CD4-positive, alpha-beta T cell treated with Interleukin-4 for 1 hour (primary cell): Measurements from ENCODE around the gene HLCS.

Experiments
- DNase-seq, 2 donors: peaks; one replicate each; pipeline ENCODE4 v3.0.0-alpha.2; 2020 to 2022

HLCS gene

GRCh38 chr21:36766511-36766910 lies 200.0 kb downstream of the HLCS start:
- DNase-seq: no peak

- no peak for DNase-seq
Measured at GRCh38 chr21:36765229-36765628, 201.2 kb downstream of the HLCS start.

- DNase-seq: no peak
Measured at GRCh38 chr21:36763305-36763704, 203.2 kb downstream of the HLCS start.

DNA sequence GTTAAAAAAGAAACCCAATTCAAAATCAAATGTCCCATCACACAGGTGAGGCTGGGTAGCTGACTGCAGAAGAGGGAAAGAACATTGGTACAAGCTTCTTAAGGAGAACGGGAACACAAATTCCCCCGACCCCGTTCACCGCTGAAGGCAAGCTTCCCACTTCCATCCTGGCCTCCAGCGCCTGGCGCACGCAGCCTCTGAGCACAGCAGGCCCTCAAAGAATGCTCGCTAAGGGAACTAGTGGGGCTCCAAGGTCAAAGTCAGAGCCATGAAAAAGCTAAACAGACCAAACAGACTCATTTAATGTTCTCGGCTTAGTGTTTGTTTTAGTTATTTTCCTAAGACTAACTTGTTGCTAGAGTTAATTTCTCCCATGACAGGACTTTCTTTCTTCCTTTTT lies 203.8 kb downstream of the HLCS start:
- DNase-seq: no peak

GRCh38 chr21:36761685-36762084 lies 204.8 kb downstream of the HLCS start:
- no peak for DNase-seq

DNA sequence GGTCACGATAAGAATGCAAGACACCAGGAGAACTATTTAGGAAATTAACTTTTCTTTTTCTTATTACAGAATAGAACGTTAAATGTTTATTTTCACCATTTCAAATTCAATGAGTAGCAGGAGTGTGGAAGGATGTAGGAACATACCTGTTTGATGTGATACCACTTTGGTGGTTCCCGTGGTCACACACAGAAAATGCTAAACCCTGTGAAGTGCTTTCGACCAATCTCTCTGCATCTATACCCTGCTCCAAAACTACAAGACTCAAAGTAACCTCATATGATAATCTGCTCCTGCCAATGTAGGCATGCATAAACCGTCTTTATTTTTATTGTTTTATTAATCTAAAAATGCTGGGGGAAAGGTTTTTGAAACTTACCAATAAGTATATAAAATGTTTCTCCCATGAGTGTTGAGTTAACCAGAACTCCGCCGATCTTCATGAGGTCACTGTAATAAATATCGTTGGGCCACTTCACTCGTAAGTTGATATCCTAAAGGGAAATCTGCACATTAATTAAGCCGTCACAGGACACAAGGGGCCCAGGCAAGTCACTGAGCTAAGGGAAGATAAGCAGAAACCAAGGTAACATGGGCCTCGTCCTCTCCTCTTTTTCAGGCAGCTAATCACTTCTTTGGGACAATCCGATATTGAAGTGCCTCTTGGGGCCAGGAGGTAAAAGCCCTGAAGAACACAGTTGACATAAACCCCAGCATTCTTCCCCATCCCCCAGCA lies 207.0 kb downstream of the HLCS start:
- no peak for DNase-seq

GRCh38 chr21:36757196-36757595 lies 209.3 kb downstream of the HLCS start:
- DNase-seq: no peak

- DNase-seq: no peak
Measured at GRCh38 chr21:36756527-36756926, 209.9 kb downstream of the HLCS start.

- no peak for DNase-seq
Measured at GRCh38 chr21:36754241-36754898, 212.1 kb downstream of the HLCS start.

DNA sequence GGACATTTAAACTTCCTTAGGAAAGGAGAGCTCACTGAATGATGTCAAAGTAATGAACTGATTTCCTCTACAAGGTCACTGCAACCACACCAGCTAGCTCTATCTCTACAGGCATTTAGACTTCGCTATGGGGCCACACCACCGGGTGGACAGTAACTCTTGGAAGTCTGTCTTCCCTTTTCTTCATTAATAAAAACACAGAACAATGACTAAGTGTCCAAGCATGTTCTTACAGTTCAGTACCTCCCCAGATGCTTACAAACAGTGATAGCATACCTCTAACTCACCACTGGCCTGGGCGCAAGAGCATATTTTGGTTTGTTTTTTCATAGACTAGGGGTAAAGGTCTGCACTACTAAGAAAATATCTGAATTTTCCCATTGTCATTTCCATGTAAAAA lies 212.9 kb downstream of the HLCS start:
- no peak for DNase-seq

- DNase-seq: no peak
Measured at GRCh38 chr21:36751383-36751782, 215.1 kb downstream of the HLCS start.

GRCh38 chr21:36750576-36750959 lies 215.9 kb downstream of the HLCS start:
- DNase-seq: no peak

DNA sequence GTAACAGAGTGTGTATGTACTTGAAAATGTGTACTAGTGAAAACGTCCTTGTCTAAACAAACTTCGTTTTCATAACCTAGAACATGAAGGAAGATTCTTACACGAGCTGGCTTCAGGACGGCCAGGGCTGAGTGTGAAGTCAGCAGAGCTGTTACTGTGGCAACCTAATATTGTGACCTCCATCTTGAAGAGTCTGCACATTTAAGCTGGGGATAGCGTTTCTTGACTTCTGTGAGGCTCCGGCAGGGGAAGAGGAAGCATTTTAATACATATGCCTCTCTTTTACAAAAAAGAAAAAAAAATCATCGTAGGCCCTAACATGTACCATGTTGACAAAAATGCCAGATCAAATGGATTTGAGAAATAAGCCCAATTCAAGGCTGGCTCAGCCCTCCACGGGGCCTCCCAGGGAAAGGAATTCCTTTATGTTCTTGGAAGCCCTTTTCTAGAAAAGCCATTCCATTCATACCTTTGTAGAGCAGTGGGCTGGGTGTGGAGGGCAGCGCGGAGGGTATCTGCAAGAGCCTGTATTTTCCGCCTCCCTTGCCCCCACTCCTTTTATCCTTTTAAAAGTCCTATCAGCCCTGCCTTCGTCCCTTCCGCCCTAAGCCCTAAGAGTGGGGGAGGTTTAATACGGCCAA lies 216.4 kb downstream of the HLCS start:
- DNase-seq: no peak

GRCh38 chr21:36747815-36748383 lies 218.6 kb downstream of the HLCS start:
- no peak for DNase-seq

GRCh38 chr21:36747041-36747814 lies 219.2 kb downstream of the HLCS start:
- DNase-seq: no peak

- no peak for DNase-seq
Measured at GRCh38 chr21:36745459-36745858, 221.0 kb downstream of the HLCS start.

DNA sequence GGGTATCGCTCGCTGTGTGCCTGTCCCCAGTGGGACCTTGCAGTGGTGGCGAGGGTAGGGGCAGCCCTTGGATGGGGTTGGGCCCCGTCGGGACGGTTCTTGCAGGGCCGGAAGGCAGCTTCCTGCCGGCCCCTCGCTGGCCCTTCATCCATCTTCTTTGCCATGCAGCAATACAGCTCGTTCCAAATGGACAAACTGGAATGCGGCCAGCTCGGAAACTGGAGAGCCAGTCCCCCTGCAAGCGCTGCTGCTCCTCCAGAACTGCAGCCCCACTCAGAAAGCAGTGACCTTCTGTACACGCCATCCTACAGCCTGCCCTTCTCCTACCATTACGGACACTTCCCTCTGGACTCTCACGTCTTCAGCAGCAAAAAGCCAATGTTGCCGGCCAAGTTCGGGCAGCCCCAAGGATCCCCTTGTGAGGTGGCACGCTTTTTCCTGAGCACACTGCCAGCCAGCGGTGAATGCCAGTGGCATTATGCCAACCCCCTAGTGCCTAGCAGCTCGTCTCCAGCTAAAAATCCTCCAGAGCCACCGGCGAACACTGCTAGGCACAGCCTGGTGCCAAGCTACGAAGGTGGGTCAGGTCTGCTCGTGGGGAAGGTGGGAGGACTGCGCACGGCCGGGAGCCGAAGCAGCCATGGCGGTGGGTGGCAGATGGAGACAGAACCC lies 221.8 kb downstream of the HLCS start:
- no peak for DNase-seq

GRCh38 chr21:36744190-36744559 lies 222.3 kb downstream of the HLCS start:
- DNase-seq: no peak

DNA sequence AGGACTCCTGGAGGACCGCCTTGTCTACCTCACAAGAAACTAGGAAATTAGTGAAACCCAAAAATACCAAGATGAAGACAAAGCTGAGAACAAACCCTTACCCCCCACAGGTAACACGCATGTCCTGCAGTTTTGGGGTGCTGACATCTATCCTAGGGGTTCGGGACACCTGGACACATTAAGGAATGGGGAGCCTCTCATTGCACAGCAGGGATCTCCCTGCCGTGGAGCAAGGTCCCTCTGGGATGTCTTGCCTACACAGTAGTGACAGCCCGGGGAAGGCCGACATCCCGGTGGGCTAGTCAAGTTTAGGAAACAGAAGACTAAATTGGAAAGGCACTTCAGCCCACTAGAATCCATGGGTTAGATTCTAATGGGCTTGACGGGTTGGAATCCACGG lies 223.0 kb downstream of the HLCS start:
- no peak for DNase-seq

DNA sequence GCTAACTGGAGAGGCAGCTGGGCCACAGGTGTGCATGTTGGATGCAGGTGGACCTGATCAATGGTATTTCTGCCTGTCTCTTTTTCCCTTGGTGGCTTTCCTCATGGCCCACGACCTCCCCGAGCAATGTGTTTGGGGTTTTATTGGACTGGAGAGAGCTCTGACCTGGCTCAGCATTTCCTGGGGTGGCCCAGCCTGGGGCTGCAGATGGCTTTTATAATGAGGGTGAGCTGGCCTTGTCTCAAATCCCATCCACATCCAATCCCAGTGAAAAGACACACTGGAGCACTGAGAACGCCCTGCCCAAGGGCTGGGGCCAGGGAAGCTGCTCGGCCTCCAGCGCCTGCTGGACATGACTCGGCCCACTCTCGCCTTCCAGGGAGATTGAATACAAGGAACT lies 223.5 kb downstream of the HLCS start:
- DNase-seq: no peak

DNA sequence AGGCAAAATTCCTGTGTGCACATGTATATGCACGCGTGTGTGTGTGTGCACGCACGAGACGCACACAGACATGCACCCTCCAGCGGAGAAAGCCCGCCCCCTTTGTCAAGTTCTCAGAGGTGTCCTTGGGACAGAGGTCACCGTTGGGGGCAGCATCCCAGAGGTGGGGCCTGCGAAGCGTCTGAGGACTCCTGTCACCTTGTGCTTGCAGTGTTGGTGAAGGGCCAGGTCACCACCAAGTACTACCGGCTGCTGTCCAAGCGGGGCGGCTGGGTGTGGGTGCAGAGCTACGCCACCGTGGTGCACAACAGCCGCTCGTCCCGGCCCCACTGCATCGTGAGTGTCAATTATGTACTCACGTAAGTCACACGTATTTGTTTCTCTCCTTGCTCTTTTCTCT lies 225.0 kb downstream of the HLCS start:
- DNase-seq: no peak

GRCh38 chr21:36738489-36739126 lies 227.9 kb downstream of the HLCS start:
- no peak for DNase-seq
